Neural cell (in vitro differentiated cells): ENCODE data around the gene CCN5. TPM values are rescaled to one million over a fixed set of nuclear protein-coding genes. Genes with fewer than 3 reads are reported as not detected.

ENCODE experiments used
- H2AFZ ChIP-seq: fragments of 200-600, 300-800 bp; sonication (generic), shearing (Covaris generic); 2 replicates; pipeline ENCODE4 v1.6.0; 2014; ENCODE audit warnings: low read depth, mild to moderate bottlenecking, antibody characterized with exemption, low read length, moderate library complexity
- H3F3A ChIP-seq: fragments of 200-600 bp; shearing (Covaris generic); 2 replicates; pipeline ENCODE4 v1.6.1; 2016; ENCODE audit warnings: mild to moderate bottlenecking, moderate library complexity, mixed read lengths, antibody characterized with exemption, low read length; ENCODE audit not compliant: insufficient read depth, poor library complexity, severe bottlenecking
- H3K27ac ChIP-seq: fragments of 200-600, 300-800 bp; sonication (generic), shearing (Covaris generic); 2 replicates; pipeline ENCODE4 v1.5.1; 2014; ENCODE audit warnings: mild to moderate bottlenecking, low read length, moderate library complexity
- H3K27me3 ChIP-seq: fragments of 300-800, 200-600 bp; sonication (generic), shearing (Covaris generic); 2 replicates; pipeline ENCODE4 v1.6.0; 2014; ENCODE audit warnings: mild to moderate bottlenecking, low read depth, low read length, moderate library complexity; ENCODE audit not compliant: insufficient read depth
- H3K36me3 ChIP-seq: fragments of 300-800, 200-600 bp; sonication (generic), shearing (Covaris generic); 2 replicates; pipeline ENCODE4 v1.5.1; 2014; ENCODE audit warnings: mild to moderate bottlenecking, antibody characterized with exemption, low read length, moderate library complexity; ENCODE audit not compliant: insufficient read depth
- H3K4me2 ChIP-seq: fragments of 300-800, 200-600 bp; sonication (generic), shearing (Covaris generic); 2 replicates; pipeline ENCODE4 v1.6.0; 2014; ENCODE audit warnings: mild to moderate bottlenecking, low read length
- H3K4me3 ChIP-seq: fragments of 300-800, 200-600 bp; sonication (generic), shearing (Covaris generic); 2 replicates; pipeline ENCODE4 v1.5.1; 2014; ENCODE audit warnings: mild to moderate bottlenecking, low read length, moderate library complexity
- H3K79me2 ChIP-seq: fragments of 200-600 bp; shearing (Covaris generic); replicated peaks from 2 replicates; pipeline ENCODE4 v1.6.0; 2014; ENCODE audit warnings: mild to moderate bottlenecking, low read length, moderate library complexity; ENCODE audit not compliant: insufficient read depth
- H3K9ac ChIP-seq: fragments of 300-800, 200-600 bp; sonication (generic), shearing (Covaris generic); 2 replicates; pipeline ENCODE4 v1.6.1; 2016; ENCODE audit warnings: mild to moderate bottlenecking, low read length, mixed read lengths
- H3K9me2 ChIP-seq: fragments of 200-600 bp; shearing (Covaris generic); 2 replicates; pipeline ENCODE4 v1.6.1; 2016; ENCODE audit warnings: mild to moderate bottlenecking, low read length, mixed read lengths; ENCODE audit not compliant: insufficient read depth
- H3K9me3 ChIP-seq: fragments of 200-600, 300-800 bp; sonication (generic), shearing (Covaris generic); 2 replicates; pipeline ENCODE4 v1.6.1; 2016; ENCODE audit warnings: mild to moderate bottlenecking, mixed run types, low read length, moderate library complexity, mixed read lengths
- H4K20me1 ChIP-seq: fragments of 200-600 bp; shearing (Covaris generic); 2 replicates; pipeline ENCODE4 v1.6.1; 2016; ENCODE audit warnings: mild to moderate bottlenecking, mixed run types; ENCODE audit not compliant: insufficient read depth
- EP300 ChIP-seq: fragments of 450-650 bp; conservative IDR thresholded peaks from 2 replicates; pipeline ENCODE4 v1.6.1; 2014; ENCODE audit warnings: antibody characterized with exemption, mild to moderate bottlenecking, moderate library complexity; ENCODE audit not compliant: poor library complexity, severe bottlenecking
- EZH2 ChIP-seq: fragments of 200-600, 300-800 bp; shearing (Covaris generic), sonication (generic); IDR thresholded peaks from 2 replicates; pipeline ENCODE4 v1.6.1; 2014; ENCODE audit warnings: antibody characterized with exemption, low read length, borderline replicate concordance, mild to moderate bottlenecking; ENCODE audit not compliant: insufficient read depth, poor library complexity, severe bottlenecking
- MXI1 ChIP-seq: fragments of 450-650 bp; conservative IDR thresholded peaks from 2 replicates; pipeline ENCODE4 v1.6.1; 2014; ENCODE audit warnings: antibody characterized with exemption, mild to moderate bottlenecking; ENCODE audit not compliant: poor library complexity, severe bottlenecking
- POLR2AphosphoS5 ChIP-seq: IDR thresholded peaks from 2 replicates; pipeline ENCODE4 v1.6.1; 2012
- RAD21 ChIP-seq: fragments of 450-650 bp; conservative IDR thresholded peaks from 2 replicates; pipeline ENCODE4 v1.6.1; 2014; ENCODE audit warnings: antibody characterized with exemption, mild to moderate bottlenecking, moderate library complexity
- SMC3 ChIP-seq: fragments of 450-650 bp; conservative IDR thresholded peaks from 2 replicates; pipeline ENCODE4 v1.6.1; 2014; ENCODE audit warnings: antibody characterized with exemption, mild to moderate bottlenecking, moderate library complexity; ENCODE audit not compliant: poor library complexity
- TAF1 ChIP-seq: IDR thresholded peaks from 2 replicates; pipeline ENCODE4 v1.6.1; 2012; ENCODE audit warnings: low read depth
- polyA plus RNA-seq: library from polyadenylated mRNA; depleted of rRNA; stranded (reverse); fragments of >200 nt; gene quantifications from 2 replicates; pipeline ENCODE4 v1.2.3, GENCODE V29; 2014
- TF ChIP-seq, protein P1 (sequence below): IDR thresholded peaks from 2 replicates; pipeline ENCODE4 v1.6.1; 2012; ENCODE audit warnings: borderline replicate concordance
- TF ChIP-seq, protein P2 (sequence below): fragments of 450-650 bp; IDR thresholded peaks from 2 replicates; pipeline ENCODE4 v1.5.1; 2014; ENCODE audit warnings: antibody characterized with exemption, mild to moderate bottlenecking, moderate library complexity; ENCODE audit not compliant: poor library complexity, severe bottlenecking

The CCN5 gene
- polyA plus RNA-seq, 1 donor from 2014 or later = not detected

DNA sequence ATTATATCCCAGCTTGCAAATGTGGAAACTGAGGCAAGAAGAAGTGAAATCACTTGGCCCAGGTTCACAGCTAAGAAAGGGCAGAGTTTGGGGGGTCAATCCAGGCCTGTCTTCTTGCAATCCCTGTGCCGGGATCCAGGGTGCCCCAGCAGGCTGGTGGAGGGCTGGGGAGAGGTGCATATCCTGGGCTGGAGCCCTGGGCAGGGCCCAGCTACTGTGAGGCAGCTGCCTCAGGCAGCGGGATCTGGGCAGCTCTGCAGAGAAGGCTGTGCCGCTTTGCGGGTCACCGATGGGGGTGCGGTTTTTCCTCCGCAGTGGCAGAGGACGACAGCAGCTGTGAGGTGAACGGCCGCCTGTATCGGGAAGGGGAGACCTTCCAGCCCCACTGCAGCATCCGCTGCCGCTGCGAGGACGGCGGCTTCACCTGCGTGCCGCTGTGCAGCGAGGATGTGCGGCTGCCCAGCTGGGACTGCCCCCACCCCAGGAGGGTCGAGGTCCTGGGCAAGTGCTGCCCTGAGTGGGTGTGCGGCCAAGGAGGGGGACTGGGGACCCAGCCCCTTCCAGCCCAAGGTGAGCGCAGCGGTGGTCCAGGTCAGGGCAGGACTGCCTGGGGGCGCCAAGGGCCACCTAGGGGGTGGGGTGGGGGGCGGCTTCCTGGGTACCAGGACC is 9.4 kb downstream of the CCN5 start:
- no peaks in the 10 kb centered on the region for H3K36me3 ChIP-seq
- no peak overlapping the region for H3K27ac ChIP-seq
- H3K9ac ChIP-seq = no peak overlapping the region
- TF ChIP-seq, protein P1, sequence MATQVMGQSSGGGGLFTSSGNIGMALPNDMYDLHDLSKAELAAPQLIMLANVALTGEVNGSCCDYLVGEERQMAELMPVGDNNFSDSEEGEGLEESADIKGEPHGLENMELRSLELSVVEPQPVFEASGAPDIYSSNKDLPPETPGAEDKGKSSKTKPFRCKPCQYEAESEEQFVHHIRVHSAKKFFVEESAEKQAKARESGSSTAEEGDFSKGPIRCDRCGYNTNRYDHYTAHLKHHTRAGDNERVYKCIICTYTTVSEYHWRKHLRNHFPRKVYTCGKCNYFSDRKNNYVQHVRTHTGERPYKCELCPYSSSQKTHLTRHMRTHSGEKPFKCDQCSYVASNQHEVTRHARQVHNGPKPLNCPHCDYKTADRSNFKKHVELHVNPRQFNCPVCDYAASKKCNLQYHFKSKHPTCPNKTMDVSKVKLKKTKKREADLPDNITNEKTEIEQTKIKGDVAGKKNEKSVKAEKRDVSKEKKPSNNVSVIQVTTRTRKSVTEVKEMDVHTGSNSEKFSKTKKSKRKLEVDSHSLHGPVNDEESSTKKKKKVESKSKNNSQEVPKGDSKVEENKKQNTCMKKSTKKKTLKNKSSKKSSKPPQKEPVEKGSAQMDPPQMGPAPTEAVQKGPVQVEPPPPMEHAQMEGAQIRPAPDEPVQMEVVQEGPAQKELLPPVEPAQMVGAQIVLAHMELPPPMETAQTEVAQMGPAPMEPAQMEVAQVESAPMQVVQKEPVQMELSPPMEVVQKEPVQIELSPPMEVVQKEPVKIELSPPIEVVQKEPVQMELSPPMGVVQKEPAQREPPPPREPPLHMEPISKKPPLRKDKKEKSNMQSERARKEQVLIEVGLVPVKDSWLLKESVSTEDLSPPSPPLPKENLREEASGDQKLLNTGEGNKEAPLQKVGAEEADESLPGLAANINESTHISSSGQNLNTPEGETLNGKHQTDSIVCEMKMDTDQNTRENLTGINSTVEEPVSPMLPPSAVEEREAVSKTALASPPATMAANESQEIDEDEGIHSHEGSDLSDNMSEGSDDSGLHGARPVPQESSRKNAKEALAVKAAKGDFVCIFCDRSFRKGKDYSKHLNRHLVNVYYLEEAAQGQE = no peak
- no peak for TF ChIP-seq SMC3
- no peak for TF ChIP-seq MXI1
- TF ChIP-seq EZH2 = no peak
- no peak for TF ChIP-seq RAD21
- no peak for TF ChIP-seq TAF1
- TF ChIP-seq POLR2AphosphoS5 = no peak
- no peak for TF ChIP-seq EP300
- TF ChIP-seq, protein P2, sequence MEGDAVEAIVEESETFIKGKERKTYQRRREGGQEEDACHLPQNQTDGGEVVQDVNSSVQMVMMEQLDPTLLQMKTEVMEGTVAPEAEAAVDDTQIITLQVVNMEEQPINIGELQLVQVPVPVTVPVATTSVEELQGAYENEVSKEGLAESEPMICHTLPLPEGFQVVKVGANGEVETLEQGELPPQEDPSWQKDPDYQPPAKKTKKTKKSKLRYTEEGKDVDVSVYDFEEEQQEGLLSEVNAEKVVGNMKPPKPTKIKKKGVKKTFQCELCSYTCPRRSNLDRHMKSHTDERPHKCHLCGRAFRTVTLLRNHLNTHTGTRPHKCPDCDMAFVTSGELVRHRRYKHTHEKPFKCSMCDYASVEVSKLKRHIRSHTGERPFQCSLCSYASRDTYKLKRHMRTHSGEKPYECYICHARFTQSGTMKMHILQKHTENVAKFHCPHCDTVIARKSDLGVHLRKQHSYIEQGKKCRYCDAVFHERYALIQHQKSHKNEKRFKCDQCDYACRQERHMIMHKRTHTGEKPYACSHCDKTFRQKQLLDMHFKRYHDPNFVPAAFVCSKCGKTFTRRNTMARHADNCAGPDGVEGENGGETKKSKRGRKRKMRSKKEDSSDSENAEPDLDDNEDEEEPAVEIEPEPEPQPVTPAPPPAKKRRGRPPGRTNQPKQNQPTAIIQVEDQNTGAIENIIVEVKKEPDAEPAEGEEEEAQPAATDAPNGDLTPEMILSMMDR = no peak
- H3K4me2 ChIP-seq = no peak overlapping the region
- H4K20me1 ChIP-seq = no peaks in the 10 kb centered on the region
- no peak overlapping the region for H2AFZ ChIP-seq
- no peaks in the 10 kb centered on the region for H3K27me3 ChIP-seq
- no peaks in the 10 kb centered on the region for H3K9me3 ChIP-seq
- no peaks in the 10 kb centered on the region for H3F3A ChIP-seq
- H3K79me2 ChIP-seq = no peaks in the 10 kb centered on the region
- H3K9me2 ChIP-seq = no peaks in the 10 kb centered on the region
- H3K4me3 ChIP-seq = no peak overlapping the region

DNA sequence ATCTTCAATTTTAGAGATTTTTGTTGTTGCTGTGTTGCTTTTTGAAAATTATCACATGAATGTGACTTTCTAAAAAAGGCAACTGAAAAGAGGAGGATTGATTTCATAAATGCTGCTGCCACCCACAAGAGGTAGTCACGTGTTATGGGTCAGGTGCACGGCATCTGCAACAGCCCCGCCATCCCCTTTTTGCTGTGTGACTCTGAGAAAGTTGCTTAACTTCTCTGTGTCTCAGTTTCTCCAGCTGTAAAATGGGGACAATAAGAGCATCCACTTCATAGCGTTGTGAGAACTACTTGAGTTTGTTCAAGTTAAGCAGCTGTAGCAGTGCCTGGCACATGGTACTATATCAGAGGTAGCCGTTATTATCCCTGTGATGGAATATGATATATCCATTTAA is 10.7 kb downstream of the CCN5 start:
- H3K9me3 ChIP-seq = no peaks in the 10 kb centered on the region
- H3K27ac ChIP-seq = no peak overlapping the region
- H4K20me1 ChIP-seq = no peaks in the 10 kb centered on the region
- no peaks in the 10 kb centered on the region for H3K36me3 ChIP-seq
- no peak overlapping the region for H2AFZ ChIP-seq
- H3K9me2 ChIP-seq = no peaks in the 10 kb centered on the region
- no peak for TF ChIP-seq EP300
- no peak for TF ChIP-seq SMC3
- no peak for TF ChIP-seq MXI1
- no peak for TF ChIP-seq TAF1
- TF ChIP-seq POLR2AphosphoS5 = no peak
- no peak overlapping the region for H3K4me2 ChIP-seq
- no peaks in the 10 kb centered on the region for H3K27me3 ChIP-seq
- H3K4me3 ChIP-seq = no peak overlapping the region
- H3F3A ChIP-seq = no peaks in the 10 kb centered on the region
- no peaks in the 10 kb centered on the region for H3K79me2 ChIP-seq
- no peak overlapping the region for H3K9ac ChIP-seq
